ENCODE data around the gene RHEBL1. TPM values are rescaled to one million over a fixed set of nuclear protein-coding genes. Genes with fewer than 3 reads are reported as not detected.
"Not testable (repeated sequence)": the region's sequence is repeated elsewhere in the genome, so short reads cannot be mapped to it uniquely, and the experiment has no call there.

Gene RHEBL1
- total and polyA plus RNA-seq, 9 donors, result 0.18 to 1.2 (median 0.45) TPM; not detected in 2

DNA sequence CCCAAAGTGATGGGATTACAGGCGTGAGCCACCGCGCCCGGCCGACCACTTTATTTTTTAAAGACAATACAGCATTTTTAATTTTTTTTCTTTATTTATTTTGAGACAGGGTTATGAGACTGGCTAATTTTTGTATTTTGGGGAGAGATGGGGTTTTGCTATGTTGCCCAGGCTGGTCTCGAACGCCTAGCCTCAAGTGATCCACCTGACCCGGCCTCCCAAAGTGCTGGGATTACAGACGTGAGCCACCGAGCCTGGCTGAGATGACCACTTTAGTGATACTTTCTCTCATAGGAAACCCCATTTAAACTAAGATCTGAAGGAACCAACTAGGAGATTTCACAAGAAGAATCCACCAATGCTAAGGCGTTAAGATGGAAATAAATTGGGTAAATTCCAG is 1.2 kb upstream of the RHEBL1 start:
- 88 to 92% (median 91%) methylated on average over 11 of the region's 11 CpGs for WGBS, 3 donors
- intact Hi-C loops (cut with DNase I), result no loop called here
- Histone ChIP-seq H3K9me3 (no peaks in the 10 kb centered on the region), H3K4me3 (no peak overlapping the region), H3K27ac (no peak overlapping the region), H3K36me3 (no peaks in the 10 kb centered on the region), H3K4me1 (ENCODE audit: insufficient read depth) (peaks cover 2% of the 10 kb centered on the region), H3K27me3 (no peaks in the 10 kb centered on the region)
- TF ChIP-seq EP300 (IDR thresholded peaks at IDR 0.05) (no peak), POLR2A (IDR thresholded peaks at IDR 0.05) (no peak)
- TF ChIP-seq, protein P1, sequence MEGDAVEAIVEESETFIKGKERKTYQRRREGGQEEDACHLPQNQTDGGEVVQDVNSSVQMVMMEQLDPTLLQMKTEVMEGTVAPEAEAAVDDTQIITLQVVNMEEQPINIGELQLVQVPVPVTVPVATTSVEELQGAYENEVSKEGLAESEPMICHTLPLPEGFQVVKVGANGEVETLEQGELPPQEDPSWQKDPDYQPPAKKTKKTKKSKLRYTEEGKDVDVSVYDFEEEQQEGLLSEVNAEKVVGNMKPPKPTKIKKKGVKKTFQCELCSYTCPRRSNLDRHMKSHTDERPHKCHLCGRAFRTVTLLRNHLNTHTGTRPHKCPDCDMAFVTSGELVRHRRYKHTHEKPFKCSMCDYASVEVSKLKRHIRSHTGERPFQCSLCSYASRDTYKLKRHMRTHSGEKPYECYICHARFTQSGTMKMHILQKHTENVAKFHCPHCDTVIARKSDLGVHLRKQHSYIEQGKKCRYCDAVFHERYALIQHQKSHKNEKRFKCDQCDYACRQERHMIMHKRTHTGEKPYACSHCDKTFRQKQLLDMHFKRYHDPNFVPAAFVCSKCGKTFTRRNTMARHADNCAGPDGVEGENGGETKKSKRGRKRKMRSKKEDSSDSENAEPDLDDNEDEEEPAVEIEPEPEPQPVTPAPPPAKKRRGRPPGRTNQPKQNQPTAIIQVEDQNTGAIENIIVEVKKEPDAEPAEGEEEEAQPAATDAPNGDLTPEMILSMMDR (IDR thresholded peaks at IDR 0.05), result no peak
- no peak for DNase-seq

DNA sequence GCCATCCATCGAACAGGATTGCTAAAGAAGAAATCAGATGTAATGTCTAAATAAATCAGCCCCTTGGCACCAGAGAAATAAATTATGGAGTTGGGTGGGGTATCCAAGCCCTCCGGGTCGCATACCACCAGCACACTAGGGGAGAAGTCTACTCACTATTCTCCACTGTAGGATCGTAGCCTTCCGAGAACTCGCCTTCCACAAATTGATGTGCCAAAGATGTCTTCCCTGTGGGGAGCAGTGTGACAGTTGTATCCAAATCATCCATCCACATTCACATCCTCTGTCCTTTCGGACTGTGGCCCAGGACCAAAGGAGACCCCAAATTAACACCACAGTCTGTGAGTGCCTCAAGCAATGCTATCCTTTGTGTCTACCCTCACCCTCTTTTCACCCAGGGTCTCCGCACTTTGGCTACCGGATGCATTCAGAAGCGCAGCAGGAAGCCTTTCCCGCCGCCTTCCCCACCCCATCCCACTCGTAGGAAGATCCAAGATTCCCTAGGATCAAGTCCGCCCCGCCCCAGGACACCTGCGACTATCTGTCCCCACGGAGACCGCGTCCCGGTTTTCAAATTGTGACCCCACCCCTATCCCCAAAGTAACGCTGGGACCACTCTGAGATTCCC is 786 bp downstream of the RHEBL1 start:
- no peak overlapping the region for H3K27ac ChIP-seq
- intact Hi-C loops (cut with DNase I), result loop anchor here in 1 of 4 donors (10.0 kb wide), 1 partner anchor 166 kb away; no protein-coding TSS in a partner anchor
- WGBS, 3 donors, result 13 to 17% (median 16%) methylated on average over 21 of the region's 21 CpGs

DNA sequence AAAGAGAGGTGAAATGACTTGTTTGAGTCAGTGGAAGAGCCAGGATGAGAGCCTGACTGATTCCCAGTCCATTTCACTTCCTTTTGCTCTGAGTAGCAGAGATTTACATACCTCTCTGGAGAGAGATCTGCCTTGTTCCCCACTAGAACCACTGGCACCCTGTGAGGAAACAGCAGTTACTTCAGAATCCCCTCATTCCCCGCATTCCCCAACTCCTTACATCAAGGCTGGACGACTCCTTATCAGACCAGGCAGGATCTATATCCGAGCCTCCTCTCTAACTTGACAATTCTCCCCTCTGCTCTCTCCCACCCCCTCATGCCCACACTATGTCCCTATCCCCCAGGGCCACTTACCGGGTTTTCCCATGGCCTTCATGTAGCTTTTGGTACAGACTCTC is 3.7 kb downstream of the RHEBL1 start:
- Histone ChIP-seq H3K36me3 (no peaks in the 10 kb centered on the region), H3K27me3 (no peaks in the 10 kb centered on the region), H3K27ac (no peak overlapping the region), H3K4me1 (ENCODE audit: insufficient read depth) (peaks cover 2% of the 10 kb centered on the region), H3K4me3 (no peak overlapping the region), H3K9me3 (no peaks in the 10 kb centered on the region)
- TF ChIP-seq, protein P1 (IDR thresholded peaks at IDR 0.05), result no peak
- no peak for TF ChIP-seq EP300 (IDR thresholded peaks at IDR 0.05)
- TF ChIP-seq POLR2A (IDR thresholded peaks at IDR 0.05), result no peak
- DNase-seq, result no peak
- intact Hi-C loops (cut with DNase I), result loop anchor here in 1 of 4 donors (10.0 kb wide), 1 partner anchor 169 kb away; no protein-coding TSS in a partner anchor
- WGBS, 3 donors, result 55 to 72% (median 63%) methylated on average over 4 of the region's 4 CpGs

More for the DNA sequence above, 786 bp downstream of the RHEBL1 start:
- peak in 1 of 5 donors; percentile 37 for DNase-seq
- Histone ChIP-seq H3K36me3 (no peaks in the 10 kb centered on the region), H3K9me3 (no peaks in the 10 kb centered on the region), H3K27me3 (no peaks in the 10 kb centered on the region), H3K4me3 (peak overlapping the region; percentile 58), H3K4me1 (ENCODE audit: insufficient read depth) (peaks cover 2% of the 10 kb centered on the region)
- TF ChIP-seq, protein P1 (IDR thresholded peaks at IDR 0.05), result no peak
- TF ChIP-seq EP300 (IDR thresholded peaks at IDR 0.05) (no peak), POLR2A (IDR thresholded peaks at IDR 0.05) (no peak)

- 86 to 92% (median 92%) methylated on average over 5 of the region's 5 CpGs for WGBS, 3 donors
- Histone ChIP-seq H3K27me3 (no peaks in the 10 kb centered on the region), H3K4me3 (no peak overlapping the region), H3K36me3 (no peaks in the 10 kb centered on the region), H3K9me3 (no peaks in the 10 kb centered on the region), H3K4me1 (ENCODE audit: insufficient read depth) (peaks cover 2% of the 10 kb centered on the region), H3K27ac (no peak overlapping the region)
- TF ChIP-seq POLR2A (IDR thresholded peaks at IDR 0.05), result no peak
- TF ChIP-seq EP300 (IDR thresholded peaks at IDR 0.05), result no peak
- TF ChIP-seq, protein P1 (IDR thresholded peaks at IDR 0.05), result no peak
- no peak for DNase-seq
- intact Hi-C loops (cut with DNase I), result loop anchor here in 1 of 4 donors (10.0 kb wide), 1 partner anchor 170 kb away; no protein-coding TSS in a partner anchor
Observed at GRCh38 chr12:49064767-49065152, 5.0 kb downstream of the RHEBL1 start.

GRCh38 chr12:49061916-49062315 is 7.9 kb downstream of the RHEBL1 start:
- not testable (repeated sequence) for H3K36me3 ChIP-seq, DNase-seq, H3K9me3 ChIP-seq, H3K27ac ChIP-seq, H3K27me3 ChIP-seq, H3K4me3 ChIP-seq
- intact Hi-C loops (cut with DNase I), result loop anchor here in 1 of 4 donors (10.0 kb wide), 1 partner anchor 173 kb away; no protein-coding TSS in a partner anchor
- peaks cover 12% of the 10 kb centered on the region for H3K4me1 ChIP-seq (ENCODE audit: insufficient read depth)
- 85 to 88% (median 86%) methylated on average over 17 of the region's 17 CpGs for WGBS, 3 donors

All from ovary (tissue), 9 donors.